HG03196 (cell line): Measurements from ENCODE around the gene TRIM32.

Source experiments
- ATAC-seq: cut with Tn5 transposase; IDR thresholded peaks from one replicate; pipeline ENCODE4 v1.9.1; 2021; ENCODE audit not compliant: unreplicated experiment

TRIM32 gene, protein sequence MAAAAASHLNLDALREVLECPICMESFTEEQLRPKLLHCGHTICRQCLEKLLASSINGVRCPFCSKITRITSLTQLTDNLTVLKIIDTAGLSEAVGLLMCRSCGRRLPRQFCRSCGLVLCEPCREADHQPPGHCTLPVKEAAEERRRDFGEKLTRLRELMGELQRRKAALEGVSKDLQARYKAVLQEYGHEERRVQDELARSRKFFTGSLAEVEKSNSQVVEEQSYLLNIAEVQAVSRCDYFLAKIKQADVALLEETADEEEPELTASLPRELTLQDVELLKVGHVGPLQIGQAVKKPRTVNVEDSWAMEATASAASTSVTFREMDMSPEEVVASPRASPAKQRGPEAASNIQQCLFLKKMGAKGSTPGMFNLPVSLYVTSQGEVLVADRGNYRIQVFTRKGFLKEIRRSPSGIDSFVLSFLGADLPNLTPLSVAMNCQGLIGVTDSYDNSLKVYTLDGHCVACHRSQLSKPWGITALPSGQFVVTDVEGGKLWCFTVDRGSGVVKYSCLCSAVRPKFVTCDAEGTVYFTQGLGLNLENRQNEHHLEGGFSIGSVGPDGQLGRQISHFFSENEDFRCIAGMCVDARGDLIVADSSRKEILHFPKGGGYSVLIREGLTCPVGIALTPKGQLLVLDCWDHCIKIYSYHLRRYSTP

DNA sequence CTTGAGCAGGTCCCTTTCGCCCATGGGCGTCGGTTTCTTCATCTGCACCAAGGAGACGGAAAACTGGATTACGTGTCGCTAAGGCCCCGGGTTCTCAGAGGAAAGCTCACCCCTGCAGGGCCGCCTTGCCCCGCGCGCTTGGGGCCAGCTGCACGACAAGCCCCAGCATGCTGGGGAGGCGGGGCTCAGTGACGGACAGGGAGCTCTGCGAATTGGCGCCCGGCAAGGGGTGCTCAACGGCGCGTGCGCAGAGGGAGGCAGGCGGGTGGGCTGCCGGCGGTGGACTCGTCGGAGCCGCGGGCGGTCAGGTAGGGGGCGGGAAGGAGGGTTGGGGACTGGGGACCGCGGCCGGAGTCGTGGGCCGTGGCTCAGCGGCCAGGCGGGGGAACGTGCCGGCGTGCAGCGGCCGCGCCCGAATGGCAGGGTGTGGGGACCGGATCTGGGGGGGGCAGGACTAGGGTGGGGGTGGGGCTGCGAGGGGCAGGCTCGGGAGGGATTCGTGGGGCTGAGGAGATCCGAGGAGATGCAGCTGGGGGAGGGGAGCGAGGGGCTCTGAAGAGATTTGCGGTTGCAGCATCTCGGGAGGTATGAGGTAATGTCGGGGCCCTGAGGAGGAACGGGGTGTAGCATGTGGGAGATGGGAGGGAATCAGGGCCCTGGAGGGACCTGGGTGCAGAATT lies at the start of gene TRIM32:
Gene TRIM32, plus strand, starts transcription at position 232 of the 680 bp plus-strand sequence. CDS start 10,438 bp downstream, outside the sequence.
- peak; percentile 99 for ATAC-seq

DNA sequence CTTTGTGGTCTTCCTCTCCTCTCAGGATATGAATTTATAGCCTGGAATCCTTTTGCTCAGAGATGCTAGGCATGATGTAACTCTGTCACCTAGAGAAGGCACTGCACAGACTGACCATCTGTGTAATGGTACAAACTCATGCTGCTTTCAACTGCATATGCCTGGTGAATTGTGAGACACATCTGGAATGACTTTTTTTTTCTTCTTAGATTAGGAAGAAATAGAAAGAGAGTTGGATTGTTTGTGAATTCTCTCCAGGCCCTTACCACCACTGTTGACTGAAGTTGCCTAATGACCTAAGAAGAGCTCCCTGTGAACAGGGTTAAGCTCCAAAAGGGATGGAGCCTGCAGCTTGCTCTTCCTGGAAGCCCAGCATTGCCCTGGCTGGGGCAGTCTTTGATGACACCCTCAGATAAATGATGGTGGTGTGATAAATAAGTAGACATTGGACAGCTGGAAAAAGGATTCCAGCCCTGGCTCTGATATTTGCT lies 47.8 kb upstream of the TRIM32 start:
- no peak for ATAC-seq

DNA sequence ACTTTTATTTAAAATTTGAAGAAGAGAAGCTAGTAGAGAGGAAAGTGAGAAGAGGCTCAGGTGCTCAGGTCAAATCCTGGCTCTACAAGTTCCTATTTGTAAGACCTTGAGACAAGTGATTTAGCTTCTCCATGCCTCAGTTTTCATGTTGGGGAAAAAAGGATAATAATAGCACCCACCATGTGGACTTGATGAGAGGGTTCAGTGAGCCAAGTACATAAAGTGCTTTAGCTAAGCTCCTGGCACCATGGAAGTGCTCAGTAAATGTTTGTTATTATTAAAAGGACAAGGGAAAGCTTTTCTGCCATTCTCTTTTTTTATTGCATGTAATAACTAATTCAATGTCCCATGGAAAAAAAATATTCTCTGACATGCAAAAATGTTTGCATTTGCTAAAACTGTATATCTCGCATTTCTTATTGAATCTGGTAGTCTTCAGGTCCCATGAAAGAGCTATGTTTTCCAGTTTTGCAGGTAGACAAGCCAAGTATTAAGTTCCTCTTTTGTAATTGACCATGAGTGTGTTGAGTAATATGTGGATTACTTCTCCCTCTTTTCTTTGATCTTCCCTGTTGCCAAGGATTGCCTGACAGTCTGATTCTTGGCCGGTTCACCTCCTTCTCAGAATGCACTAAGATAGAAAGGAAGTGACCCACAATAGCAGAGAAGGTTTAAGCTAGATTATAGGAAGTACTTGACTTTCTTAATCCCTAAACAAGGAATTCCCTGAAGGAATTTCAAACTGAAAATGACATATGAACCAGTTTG lies 45.6 kb upstream of the TRIM32 start:
- no peak for ATAC-seq

DNA sequence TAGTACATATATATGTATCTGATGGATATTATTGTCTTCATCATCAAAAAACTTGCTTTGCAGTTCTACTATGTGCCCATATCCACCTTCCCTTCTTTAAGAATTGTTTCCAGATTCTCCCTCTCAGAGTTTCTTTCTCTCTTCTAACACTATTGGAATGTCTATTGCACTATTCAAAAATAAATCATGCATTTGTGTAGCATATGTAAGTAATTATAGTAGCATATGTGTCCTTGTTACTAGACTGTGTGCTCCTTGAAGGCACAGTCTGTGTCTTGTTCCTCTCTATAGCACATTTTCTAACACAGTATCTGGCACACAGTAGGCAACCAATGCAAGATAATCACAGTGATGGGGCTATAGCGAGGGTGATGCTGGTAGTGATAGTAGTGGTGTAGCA lies 43.4 kb upstream of the TRIM32 start:
- no peak for ATAC-seq

DNA sequence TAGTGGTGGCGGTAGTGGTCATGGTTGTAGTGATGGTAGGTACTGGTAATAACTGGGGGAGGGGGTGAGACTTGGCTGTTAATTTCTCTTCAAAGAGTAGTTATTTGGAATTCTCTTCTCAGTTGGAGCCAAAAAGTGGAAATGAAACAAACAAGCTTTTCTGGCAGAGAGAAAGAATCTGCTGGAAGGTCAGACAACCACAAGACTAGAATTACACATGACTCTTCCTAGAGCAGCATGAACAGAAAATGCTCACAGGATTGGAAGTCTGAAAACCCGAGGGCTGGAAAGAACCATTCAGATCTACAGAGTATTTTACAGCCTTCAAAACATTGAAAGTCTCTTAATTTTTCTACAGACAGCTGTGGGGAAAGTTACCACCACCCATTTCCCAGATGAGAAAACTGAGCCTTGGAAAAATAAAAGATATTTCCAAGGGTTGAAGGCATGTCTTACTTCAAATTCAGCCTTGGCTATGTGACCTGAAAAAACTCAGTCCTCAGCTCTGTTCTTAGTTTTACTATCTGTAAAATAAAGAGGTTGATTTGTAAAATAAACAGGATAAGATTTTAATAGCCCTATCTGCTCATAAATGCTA lies 42.9 kb upstream of the TRIM32 start:
- ATAC-seq, result no peak

DNA sequence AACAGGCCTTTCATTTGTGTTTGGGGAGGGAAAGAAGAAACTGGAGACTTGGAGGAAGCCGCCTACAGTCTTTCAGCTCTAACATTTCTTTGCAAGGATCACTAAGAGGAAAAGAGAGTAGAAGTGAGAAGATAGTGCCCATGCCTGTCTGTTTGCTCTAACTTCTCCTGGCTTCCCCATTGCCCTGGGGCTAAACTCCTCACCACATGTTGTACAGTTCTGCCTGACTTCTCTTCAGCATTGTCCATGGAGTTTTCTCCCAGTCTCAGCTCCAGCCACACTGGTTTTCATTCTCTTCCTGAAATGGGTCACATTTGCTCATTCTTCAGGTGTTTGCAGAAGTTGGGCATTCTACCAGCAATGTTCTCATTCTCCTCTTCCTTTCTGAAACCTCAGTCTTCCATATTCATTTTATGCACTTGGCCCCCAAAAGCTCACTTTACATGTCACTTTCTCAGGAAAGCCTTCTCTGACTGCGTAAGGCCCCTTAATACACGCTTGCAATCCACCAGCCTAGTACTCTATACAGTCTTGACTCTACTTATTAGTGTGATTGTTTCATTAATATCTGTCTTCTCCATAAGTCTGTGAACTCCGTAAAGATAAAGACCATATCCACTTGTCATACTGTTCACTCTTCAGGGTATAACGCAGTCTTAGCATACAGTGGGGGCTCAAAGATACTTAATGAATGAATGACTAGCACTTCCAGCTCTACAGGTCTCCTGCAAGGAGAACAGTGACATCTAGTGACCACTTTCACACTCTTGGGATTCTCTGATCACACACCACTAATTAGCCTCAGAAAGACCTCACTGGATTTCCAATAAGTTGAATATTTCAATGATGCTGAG lies 40.2 kb upstream of the TRIM32 start:
- ATAC-seq, result no peak

DNA sequence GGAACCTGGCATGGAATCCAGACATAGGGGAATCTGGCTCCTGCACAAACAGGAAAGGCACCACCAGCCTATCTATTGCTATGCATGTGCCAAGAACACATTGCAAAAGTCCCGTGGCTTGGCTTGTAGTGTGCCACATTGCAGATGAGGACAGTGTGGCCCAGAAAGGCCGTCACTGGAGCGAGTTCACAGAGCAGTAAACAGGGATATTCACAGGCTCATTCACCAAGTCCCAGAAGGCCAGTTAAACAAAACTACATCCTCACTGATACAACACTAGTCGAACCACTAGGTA lies 39.6 kb upstream of the TRIM32 start:
- ATAC-seq, result no peak

DNA sequence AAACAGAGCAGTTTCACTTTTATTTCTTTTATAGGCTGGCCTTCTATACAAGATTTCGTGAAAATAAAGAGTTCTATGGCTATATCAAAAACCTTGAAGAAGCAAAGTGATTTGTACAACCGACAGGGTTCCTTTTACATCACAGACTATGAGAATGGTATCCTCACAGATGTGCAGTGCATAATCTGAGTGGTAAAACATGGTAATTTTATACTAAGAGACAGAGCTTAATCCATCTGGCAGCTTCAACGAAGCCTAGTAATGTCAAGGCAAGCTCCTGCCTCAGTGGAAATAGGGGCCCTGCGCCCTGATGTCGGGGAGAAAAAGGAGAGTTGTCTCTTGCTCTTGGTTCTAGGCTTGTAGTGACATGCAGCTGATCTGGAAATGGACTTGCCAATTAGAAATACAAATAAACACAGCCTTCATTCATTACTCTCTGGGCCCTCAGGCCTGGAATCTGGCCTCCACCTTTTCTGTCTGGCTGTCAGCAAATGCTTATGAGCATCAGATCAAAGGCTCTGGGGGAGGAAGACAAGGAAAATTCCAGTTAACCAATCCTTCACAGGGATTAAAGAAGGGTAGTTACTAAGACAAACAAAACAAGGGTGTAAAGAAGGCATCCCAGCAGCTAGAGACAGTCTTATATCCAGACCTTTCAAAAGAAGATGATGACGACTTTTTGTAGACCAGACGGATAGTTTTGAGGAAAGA lies 33.6 kb upstream of the TRIM32 start:
- no peak for ATAC-seq

DNA sequence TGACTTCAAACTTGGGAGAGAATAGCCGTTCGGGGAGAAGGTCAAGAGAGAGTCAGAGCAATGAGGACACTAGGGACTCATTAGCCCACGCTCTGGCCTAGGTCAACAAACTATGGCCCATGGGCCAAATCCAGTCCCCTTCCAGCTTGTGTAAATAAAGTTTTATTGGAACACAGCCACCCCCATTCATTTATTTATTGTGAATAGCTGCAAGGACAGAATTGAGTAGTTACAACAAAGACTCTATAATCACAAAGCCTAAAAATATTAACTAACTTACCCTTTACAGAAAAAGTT lies 33.1 kb upstream of the TRIM32 start:
- ATAC-seq, result no peak

DNA sequence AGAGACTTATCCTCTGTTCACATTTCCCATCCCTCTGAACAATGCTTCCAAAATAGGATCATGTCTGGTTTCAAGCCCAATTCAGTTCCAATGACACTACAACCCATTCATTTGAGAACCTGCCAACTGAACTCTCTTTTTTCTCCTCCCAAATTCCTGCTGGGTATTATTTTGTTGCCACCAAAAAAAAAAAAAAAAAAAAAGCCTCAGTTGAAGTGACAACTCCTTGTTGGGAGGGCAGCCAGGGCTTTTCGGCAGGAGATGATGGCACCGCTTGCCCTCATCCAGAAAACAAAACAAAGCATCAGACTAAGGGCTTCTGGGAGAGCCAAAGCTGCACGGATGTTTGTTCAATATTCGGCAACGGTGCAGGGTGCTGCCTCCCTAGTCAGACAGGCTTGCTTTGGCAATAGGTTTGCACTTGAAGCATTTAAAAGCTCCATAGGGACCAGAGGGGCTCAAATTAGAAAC lies 30.6 kb upstream of the TRIM32 start:
- ATAC-seq, result no peak

DNA sequence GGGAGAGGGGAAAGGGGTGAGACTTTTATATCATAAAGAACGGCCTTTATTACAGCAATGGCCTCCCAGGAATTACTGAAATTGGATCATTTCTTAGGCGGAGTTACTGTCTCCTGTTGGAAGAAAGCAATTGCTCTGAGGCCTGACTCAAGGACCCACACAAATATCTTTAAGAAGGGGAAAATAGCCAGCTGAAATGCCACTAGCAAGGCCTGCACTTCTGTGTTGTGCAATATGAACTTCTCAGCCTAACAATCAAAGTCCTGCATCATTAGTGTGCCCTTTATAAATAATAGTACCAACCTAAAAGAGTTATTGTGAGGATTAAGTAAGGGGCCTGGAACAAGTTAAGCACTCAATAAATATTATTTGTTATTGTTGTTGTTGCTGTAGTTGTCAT lies 30.1 kb upstream of the TRIM32 start:
- no peak for ATAC-seq

DNA sequence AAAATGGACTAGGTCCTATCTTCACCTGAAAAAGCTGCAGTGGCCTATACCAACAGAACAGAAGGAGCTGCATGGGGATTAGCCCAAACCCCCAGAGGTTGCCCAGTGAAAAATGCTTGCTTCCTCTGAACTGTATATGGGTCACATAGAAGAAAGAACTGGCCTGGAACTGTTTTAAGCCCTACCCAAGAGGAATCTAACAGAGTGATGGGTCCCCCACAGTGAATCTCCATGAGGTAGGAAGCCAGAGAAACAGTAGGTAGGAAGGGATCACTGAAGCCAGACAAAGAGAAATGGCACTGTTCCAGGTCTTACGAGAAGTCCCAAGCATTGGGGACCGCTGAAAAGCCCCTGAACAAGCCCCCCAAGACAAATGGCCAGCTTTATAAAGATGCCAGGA lies 28.8 kb upstream of the TRIM32 start:
- no peak for ATAC-seq

DNA sequence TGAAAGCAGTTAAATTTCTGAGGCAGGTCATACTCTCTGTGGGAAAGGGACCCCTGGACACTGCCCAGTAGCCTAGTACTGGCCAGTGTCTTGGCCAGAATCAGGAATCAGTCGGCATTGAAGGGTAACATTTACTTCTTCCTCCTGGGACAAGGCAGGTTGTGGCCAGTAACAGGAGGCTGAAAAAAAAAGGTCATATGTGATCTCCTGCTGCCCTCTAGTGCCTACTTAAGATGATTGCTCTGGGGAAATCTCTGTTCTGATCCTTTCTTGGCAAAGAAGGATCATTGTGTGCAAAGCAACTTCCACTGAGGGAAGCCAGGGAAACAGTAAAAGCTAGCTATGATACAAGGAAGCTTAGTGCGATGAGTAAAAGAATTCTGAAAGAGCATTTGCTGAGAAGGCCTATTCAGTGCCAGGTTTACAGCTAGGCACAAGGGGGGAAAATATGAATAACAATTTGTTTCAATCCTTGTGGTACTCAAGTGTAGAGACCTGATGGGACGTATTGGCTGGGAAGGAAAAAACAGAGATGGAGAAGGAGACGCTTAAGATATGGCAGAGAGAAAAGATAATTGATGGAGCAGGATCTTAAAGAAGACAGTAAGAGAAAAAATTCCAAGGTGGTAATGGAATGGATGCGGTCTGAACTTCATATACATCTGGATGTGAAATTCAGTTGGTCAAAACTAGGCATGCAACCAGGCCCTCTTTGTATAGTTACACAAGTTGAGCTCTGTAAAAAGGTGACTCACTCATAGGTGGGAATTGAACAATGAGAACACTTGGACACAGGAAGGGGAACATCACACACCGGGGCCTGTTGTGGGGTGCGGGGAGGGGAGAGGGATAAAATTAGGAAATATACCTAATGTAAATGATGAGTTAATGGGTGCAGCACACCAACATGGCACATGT lies 25.8 kb upstream of the TRIM32 start:
- no peak for ATAC-seq

DNA sequence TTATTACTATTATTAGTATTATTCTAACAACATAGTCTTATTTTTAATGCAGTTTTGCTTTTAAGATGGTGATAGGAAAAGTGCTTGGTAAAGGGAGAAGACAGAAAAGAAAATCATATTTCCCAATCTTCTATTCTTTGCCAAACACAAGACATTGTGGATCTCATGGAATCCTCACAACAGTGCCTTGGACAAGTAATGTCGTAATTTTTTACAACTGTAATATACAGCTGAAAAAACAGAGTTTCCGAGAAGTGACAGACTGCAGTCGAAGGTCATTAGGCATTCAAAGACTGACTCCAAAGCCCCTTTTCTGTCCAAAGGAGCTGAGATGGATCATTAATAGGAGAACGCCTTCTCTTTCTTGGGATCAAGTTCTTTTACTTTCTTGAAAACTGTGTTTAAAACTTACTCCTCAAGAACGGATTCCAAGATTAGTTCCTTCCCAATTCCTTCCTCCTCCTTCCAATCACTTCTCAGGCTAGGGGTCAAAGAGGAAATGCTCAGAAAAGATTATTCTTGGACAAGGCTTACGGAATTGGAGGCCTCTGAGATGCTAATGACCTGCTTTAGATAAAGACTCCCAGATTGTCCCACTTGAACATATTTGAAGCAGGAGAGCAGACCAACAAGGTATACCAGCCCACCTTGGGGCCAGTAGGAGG lies 24.3 kb upstream of the TRIM32 start:
- ATAC-seq, result no peak

DNA sequence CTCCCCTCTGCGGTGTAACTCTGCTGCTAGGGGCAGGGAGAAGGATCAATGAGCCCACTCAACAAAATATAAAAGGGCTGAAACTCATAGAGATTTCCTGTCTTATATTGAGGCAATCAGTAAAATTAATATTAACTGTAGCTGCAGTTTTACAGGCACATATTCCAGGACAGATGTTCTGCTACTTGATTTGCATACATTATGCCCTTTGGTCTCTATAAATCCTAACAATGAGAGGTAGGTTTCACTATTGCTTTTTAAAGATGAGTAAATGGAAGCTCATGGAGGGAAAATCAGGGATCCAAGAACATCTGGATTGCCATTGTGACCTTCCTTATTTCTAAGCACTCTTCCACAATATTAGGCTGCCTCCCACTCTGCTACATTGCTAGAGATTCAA lies 23.5 kb upstream of the TRIM32 start:
- no peak for ATAC-seq

DNA sequence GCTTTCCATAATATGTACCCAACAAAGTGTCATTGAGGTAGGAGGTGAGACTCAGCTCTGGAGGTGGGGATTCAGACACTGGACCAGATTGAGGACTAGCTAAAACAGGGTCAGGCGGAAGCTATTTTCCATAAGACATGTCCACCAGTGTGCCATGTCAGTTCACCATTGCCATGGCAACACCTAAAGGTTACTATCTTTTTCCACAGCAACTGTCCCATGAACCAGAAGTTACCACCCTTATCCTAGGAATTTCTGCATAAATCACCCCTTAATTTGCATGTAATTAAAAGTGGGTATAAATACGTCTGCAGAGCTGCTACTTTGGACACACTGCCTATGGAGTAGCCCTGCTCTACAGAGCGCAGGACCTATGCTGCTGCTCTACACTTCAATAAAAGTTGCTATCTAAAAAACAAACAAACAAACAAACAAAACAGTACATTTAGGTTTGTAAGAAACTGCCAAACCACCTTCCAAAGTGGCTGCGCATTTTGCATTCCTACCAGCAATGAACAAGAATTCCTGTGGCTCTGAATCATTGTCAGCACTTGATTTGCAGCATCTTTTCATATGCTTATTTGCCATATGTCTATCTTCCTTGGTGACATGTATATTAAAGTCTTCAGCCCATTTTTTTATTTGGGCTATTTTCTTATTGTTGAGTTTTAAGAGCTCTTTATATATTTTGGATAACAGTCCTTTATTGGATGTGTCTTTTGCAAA lies 18.0 kb upstream of the TRIM32 start:
- no peak for ATAC-seq

DNA sequence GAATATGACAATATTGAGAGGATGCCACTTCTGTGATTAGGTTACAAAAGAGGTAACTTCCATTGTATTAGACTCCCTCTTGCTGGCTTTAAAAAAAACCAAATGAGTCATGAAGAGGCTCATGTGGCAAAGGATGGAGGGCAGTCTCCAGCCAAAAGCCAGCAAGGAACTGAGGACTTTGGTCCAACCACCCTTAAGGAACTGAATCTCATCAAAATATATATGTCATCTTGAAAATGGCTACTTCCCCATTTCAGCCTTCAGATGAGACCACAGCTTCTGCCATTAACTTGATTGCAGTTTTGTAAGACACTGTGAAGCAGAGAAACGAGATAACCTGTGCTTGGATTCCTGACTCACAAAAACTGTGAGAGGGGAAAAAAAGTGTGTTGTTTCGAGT lies 15.5 kb upstream of the TRIM32 start:
- ATAC-seq, result no peak
